Measurements from ENCODE around the gene MTRF1L. TPM values are rescaled to one million over a fixed set of nuclear protein-coding genes. Genes with fewer than 3 reads are reported as not detected.
"Not testable (repeated sequence)": the region's sequence is repeated elsewhere in the genome, so short reads cannot be mapped to it uniquely, and the experiment has no call there.

MTRF1L gene
- total RNA-seq, 1 donor from 2014 or later = 15.1 TPM

DNA sequence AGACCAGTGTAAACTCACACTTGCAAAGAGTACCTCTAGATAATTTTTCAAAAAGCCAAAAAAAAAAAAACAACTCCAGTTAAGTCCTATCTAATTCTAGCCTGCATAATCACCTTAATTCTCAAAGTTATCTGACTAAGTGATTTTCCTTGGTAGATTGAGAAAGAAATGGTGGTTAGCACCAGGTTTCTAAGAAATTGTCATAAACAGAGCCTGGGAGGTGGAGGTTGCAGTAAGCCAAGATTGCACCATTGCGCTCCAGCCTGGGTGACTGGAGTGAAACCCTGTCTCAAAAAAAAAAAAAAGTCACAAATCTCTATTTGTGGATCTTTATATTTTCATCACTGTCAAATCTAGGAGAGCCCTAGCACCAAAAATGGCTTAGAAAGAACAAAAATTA lies 28.6 kb downstream of the MTRF1L start:
- no peak for DNase-seq (ENCODE audit: low read depth in 2 of 2)

DNA sequence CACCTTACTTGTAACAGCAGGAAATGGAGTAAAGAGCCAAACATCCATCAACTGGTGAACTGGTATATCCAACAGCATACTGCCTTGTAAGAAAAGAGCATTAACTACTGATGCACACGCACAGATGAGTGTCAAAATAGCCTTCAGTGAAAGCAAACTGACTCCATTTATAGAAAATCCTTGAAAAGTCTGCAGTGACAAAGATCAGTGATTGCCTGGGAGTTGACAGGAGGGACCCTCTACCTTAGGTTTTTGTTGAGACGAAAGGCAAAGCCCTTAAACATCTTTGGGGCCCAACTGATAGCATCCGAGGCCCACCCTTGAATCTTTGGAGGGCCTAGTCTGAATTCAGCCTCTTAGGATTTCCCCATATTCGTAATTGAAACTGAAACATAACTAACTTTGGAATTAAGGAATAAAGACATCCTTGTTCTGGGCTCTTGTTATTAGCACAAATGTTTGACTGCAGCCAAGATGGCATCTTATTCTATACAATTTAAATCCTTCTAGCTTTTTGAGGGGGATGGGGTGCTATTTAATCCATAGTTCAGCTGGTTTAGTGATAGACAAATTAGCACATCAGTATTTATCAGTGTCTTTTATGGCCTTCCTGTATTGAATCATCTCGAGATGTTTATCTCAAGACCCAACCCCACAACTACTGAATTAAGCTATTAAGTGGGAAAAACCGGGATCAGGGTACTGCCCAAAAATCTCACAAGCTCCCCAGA lies 32.7 kb downstream of the MTRF1L start:
- DNase-seq (ENCODE audit: low read depth in 2 of 2) = no peak

DNA sequence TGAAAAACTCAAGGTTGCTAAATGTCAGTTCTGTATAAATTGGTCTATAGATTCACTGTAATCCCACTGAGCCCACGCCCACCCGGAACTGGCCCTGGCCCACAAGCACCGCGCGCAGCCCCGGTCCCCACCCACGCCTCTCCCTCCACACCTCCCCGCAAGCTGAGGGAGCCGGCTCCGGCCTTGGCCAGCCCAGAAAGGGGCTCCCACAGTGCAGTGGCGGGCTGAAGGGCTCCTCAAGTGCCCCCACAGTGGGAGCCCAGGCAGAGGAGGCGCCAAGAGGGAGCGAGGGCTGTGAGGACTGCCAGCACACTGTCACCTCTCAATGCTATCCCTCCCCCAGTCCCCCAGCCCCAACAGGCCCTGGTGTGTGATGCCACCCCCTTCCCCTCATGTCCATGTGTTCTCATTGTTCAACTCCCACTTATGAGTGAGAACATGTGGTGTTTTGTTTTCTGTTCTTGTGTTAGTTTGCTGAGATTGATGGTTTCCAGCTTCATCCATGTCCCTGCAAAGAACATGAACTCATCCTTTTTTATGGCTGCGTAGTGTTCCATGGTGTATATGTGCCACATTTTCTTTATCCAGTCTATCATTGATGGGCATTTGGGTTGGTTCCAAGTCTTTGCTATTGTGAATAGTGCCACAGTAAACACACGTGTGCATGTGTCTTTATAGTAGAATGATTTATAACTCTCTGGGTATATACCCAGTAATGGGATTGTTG lies 36.2 kb downstream of the MTRF1L start:
- not testable (repeated sequence) for DNase-seq (ENCODE audit: low read depth in 2 of 2)

DNA sequence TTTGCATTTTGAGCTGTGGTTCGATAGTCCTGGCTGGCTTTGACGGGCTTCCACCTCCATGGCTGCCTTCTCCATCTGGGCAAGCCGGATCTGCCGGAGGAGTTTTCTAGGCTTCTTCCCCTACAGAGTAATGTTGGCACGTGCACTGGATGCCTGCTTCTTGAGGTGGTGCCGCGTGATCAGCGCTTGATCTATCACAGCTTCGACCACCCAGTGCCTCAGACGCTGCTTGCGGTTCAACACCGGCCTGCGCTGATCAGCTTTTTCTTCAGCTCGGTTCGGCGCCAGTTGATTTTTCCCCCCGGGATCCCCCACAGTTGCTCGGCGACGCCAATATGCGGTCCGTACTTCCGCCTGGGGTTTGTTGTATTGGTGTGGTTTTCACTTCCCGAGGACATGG lies 43.2 kb downstream of the MTRF1L start:
- no peak for DNase-seq (ENCODE audit: low read depth in 2 of 2)

DNA sequence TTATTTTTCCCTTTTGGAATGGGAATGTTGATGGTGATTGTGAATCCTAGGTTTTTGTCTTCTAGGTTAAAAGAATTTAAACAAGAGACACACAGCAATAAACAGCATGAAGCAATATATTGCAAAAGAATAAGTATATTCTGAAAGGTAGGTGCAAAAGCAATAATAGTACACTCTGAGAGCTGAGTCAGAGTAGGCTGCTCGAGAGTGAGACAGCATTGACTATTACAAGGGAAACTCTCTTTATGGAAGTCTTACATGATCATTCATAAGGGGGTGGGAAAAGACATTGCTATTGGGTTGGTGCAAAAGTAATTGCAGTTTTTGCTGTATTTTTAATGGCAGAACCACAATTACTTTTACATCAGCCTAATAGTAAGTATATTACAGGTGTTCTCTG lies 44.7 kb downstream of the MTRF1L start:
- DNase-seq (ENCODE audit: low read depth in 2 of 2) = no peak

DNA sequence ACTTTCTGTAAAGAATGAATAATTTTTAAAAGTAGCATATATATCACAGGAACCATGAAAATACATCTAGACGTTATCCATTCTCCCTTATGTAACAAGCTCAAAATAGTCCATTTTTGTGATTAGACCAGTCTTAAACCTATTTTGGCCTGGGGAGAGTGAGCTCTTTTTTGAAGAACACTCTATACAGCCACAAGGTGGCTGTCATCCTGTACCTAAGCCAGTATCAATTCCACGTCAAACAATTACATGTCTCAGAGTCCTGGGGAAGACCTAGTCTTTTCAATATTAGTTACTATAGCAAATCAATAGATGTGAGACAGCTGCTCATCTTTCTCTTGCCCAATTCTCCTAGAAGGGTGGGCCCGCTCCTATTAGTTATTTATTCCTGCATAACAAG lies 48.1 kb downstream of the MTRF1L start:
- peak in 1 of 2 donors; percentile 14 for DNase-seq (ENCODE audit: low read depth in 2 of 2)

DNA sequence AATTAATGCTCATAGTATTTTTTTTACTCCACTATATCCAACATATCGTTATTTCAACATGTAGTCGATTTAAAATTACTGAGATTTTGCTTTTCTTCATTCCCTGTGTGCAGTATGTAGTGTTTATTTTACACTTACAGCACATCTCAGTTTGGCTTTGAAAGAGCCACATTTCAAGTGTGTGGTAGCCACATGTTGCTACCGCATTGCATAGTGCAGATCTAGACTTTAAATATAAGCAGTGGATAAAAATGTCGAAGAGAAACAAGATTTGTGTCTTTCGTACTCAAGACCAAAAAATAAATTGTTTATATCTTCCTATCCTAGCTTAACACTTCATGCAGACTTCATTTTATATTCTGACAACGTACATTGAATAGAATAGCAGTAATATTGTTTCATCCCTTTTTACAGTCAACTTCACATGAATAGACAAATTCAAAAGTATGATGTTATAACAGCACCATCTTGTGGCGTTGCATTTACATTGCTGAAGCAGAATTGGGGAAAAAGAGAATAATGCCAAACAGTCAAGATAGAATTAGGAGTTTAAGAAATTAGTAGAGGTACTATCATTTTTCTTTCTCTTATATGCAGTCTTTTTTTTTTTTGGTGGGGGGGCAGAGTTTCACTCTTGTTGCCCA lies 49.5 kb downstream of the MTRF1L start:
- peak; percentile 56 to 61 for DNase-seq (ENCODE audit: low read depth in 2 of 2)

DNA sequence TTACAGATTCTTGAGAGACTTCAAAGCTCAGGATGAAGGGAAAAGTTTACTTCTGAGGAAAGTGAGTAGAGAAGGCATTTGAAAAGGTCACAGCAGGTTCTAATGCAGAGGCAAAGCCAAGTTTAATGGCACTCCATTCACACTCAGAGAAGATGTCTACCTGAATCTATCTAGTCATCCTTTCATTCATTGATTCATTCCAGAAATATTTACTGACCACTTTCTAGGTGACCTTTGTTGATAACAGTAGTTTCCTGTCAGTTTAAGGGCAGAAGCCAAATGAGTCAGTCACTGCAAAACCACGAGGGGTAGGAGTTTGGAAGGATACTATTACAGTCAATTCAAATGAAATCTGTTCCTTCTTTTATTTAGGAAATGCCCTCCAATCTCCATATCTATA lies 50.5 kb downstream of the MTRF1L start:
- peak in 1 of 2 donors; percentile 40 for DNase-seq (ENCODE audit: low read depth in 2 of 2)

DNA sequence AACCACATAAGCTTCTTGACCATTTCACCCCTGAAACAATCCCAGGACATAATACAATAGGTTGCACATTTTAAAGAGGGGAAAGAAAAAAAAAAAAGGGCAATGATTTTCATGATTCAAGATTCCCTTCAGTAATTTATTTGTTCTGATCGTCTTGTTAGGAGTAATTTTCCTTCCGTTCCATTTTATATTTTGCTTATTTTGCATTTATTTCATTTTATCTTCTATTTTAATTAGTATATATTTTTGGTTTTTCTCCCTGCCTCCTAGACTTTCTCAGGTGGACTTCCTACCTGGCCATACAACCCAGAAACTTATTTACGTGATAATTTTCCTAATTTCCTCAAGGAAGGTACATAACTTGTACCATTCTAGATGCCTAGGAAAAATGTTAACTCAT lies 52.3 kb downstream of the MTRF1L start:
- DNase-seq (ENCODE audit: low read depth in 2 of 2) = no peak

DNA sequence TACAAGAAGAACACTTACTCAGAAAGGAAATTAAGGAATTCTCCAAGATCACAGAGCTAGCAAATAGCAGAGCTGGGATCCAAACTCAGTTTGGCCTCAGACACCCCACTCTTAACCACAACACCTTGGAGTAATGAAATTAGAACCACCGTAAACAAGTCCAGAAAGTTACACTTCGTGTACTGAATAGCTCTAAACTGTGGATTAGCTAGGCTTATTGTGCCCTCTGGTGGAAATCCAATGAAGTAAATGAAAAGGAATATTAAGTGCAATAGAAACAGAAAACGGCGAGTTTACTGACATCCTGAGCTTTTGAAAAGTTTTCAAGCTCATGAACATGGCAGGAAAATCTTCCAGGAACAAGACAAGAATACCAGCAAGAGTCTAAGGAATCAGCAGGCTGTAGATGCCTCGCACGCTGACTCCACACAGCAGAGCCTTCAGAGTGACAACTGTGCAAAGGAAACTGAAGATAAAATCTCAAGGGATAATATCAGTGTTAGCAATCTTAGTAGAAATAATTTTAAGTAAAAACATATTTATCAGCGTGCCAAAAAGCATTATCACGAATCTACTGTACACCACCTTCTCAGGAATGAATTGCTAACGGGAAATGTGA lies 54.2 kb downstream of the MTRF1L start:
- DNase-seq (ENCODE audit: low read depth in 2 of 2) = peak; percentile 51 to 63

DNA sequence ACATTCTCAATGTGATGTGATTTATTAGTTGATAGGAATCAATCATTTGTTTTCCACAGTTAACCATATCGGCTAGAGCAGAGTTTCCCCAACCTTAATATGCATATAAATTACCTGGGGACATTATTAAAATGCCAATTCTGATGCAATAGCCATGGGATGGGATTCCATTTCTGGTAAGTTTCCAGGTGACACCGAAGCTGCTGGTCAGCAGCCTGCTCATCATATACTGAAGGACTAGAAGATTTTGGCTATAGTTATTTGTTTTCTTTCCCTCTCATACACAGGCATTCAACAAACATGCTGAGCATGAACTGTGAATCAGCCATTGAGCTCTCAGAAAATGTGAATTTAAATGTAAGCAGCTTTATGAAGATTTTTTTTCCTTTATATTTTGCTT lies 55.5 kb downstream of the MTRF1L start:
- no peak for DNase-seq (ENCODE audit: low read depth in 2 of 2)

DNA sequence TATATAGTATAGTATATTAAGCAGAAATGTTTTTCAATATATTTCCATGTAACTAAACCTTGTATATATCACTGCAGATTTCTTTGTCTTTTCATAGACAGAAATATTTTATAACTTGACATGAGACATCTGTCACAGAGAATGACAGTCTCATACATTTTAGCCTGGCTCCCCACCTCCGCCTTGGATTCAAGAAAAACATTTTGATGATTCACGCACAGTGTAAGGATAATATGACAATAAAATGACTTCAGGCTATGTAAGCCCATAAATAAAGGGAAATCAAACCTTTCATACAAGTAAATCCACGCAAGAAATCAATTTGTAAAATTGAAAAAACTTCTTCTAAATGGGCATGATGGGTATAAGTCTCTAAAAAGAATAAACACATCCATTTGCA lies 56.0 kb downstream of the MTRF1L start:
- no peak for DNase-seq (ENCODE audit: low read depth in 2 of 2)

DNA sequence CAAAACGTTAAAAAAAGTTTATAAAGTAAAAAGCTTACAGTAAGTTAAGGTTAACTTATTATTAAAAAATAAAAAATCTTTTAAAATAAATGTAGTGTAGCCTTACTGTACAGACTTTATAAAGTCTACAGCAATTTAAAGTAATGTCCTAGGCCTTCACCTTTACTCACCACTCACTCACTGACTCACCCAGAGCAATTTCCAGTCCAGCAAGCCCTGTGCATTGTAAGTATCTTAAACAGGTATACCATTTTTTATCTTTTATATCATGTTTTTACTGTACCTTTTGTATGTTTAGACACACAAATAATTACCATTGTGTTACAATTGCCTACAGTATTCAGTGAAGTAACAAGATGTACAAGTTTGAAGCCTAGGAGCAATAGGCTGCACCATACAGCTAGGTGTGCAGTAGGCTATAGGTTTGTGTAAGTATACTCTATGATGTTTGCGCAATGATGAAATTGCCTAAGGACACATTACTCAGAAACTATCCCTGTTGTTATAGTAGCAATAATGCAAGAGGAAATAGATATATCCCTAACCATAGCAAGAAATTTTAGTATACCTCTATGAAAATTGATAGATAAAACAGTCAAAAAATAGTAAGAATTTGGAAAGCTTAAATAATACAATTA lies 59.1 kb downstream of the MTRF1L start:
- no peak for DNase-seq (ENCODE audit: low read depth in 2 of 2)

DNA sequence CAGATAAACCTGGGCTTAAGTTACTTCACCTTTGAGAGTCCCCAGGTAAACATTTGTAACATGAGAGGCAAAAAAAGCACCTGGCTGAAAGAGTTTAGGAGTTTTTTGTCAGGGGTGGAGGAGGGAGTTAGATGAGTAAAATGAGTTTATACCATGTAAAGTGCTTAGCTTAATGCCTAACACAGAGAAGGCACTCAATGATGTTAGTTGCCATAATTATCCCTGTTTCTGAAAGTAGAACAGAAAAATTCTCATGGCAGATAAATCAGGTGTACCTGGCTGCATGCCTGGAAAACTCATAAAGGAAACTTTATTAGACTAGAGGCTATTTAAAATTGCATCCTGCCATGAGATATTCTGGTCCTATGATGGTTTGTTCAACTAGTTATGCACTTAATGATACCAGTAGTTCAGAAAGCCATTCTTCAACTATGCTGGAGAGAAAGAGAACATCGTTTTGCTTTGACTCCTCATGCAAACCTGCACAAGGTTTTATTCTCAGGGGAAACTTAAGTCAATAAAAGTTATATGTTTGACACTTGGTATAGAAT lies 60.1 kb downstream of the MTRF1L start:
- no peak for DNase-seq (ENCODE audit: low read depth in 2 of 2)

DNA sequence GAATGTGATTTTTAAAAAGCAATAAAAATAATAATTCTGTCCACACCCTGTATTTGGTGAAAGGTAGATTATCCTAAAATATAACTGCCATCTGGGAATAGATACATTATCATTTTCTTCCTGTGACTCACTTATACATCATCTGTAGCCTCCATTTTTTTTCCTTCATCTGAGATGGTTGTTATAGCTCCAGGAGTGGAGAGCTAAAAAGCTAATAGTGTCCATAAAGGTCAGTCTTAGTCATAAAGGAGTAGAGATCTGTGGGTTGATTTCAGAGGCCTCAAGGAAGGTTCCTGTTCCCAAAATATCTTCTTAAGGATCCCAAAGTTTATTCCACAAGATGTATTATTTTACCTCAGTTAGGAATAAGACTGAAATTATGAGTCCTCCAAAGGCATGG lies 60.8 kb downstream of the MTRF1L start:
- DNase-seq (ENCODE audit: low read depth in 2 of 2) = no peak

Other genes with a start within 250 kb of the MTRF1L start
- gene FBXO5, start 19.7 kb downstream of the MTRF1L start, total RNA-seq = 7.0 and 10.8 TPM in 2 replicates
- gene RGS17, start 128.6 kb upstream of the MTRF1L start, total RNA-seq = 3.3 and 4.1 TPM in 2 replicates

All from dermis microvascular lymphatic vessel endothelial cell (primary cell).